Keratinocyte (primary cell): Measurements from ENCODE around the gene MARCHF10. TPM values are rescaled to one million over a fixed set of nuclear protein-coding genes. Genes with fewer than 3 reads are reported as not detected.

ENCODE experiments used
- DNase-seq: peaks from one replicate; pipeline ENCODE4 v3.0.0-alpha.2; 2011; ENCODE audit warnings: low read depth, missing footprints, low spot score
- FAIRE-seq: peaks from 2 replicates; lab custom pipeline; 2011; peaks lifted over from hg19 to GRCh38; lab: Jason Lieb, UNC
- H2AFZ ChIP-seq: 2 replicates; pipeline ENCODE4 v1.6.0; 2012; ENCODE audit warnings: low read length, control low read depth, inconsistent platforms; ENCODE audit not compliant: control insufficient read depth
- H3K27ac ChIP-seq: 2 replicates; pipeline ENCODE4 v1.5.1; 2011; ENCODE audit warnings: low read length; ENCODE audit not compliant: control insufficient read depth, insufficient read depth
- H3K27me3 ChIP-seq: 3 replicates; pipeline ENCODE4 v1.6.0; 2011; ENCODE audit warnings: low read length; ENCODE audit not compliant: control insufficient read depth, insufficient read depth; ENCODE audit errors: extremely low read depth
- H3K36me3 ChIP-seq, 2 experiments: 2 replicates in 1 of 2; 3 replicates in 1 of 2; pipeline ENCODE4 v1.5.1; 2011; ENCODE audit warnings: low read length in 2 of 2, mild to moderate bottlenecking in 1 of 2; ENCODE audit not compliant: control insufficient read depth in 2 of 2, insufficient read depth in 2 of 2; ENCODE audit errors: extremely low read depth in 1 of 2
- H3K4me1 ChIP-seq: 3 replicates; pipeline ENCODE4 v1.5.1; 2011; ENCODE audit warnings: low read length; ENCODE audit not compliant: control insufficient read depth, insufficient read depth; ENCODE audit errors: extremely low read depth
- H3K4me2 ChIP-seq: 3 replicates; pipeline ENCODE4 v1.6.0; 2011; ENCODE audit warnings: low read depth, low read length; ENCODE audit not compliant: control insufficient read depth, insufficient read depth; ENCODE audit errors: extremely low read depth
- H3K4me3 ChIP-seq, 3 experiments: fragments of 200-600 bp in 1 of 3; sonication (generic) in 1 of 3; 2 replicates in 2 of 3; 3 replicates in 1 of 3; pipeline ENCODE4 v1.5.1; 2011 to 2016; ENCODE audit warnings: low read length in 3 of 3, mild to moderate bottlenecking in 3 of 3, control low read depth in 2 of 3, inconsistent platforms in 1 of 3, low read depth in 1 of 3, mixed read lengths in 1 of 3, mixed run types in 1 of 3, moderate library complexity in 1 of 3; ENCODE audit not compliant: control insufficient read depth in 2 of 3, insufficient read depth in 2 of 3; ENCODE audit errors: extremely low read depth in 1 of 3
- H3K79me2 ChIP-seq: 2 replicates; pipeline ENCODE4 v1.6.0; 2012; ENCODE audit warnings: low read length; ENCODE audit not compliant: control insufficient read depth, insufficient read depth
- H3K9ac ChIP-seq: 3 replicates; pipeline ENCODE4 v1.6.0; 2011; ENCODE audit warnings: low read length; ENCODE audit not compliant: control insufficient read depth, insufficient read depth; ENCODE audit errors: extremely low read depth
- H3K9me1 ChIP-seq: 3 replicates; pipeline ENCODE4 v1.6.0; 2011; ENCODE audit warnings: low read length; ENCODE audit not compliant: control insufficient read depth, insufficient read depth; ENCODE audit errors: extremely low read depth
- H3K9me3 ChIP-seq: 2 replicates; pipeline ENCODE4 v1.5.1; 2012; ENCODE audit warnings: low read depth, low read length; ENCODE audit not compliant: control insufficient read depth
- H4K20me1 ChIP-seq: 3 replicates; pipeline ENCODE4 v1.6.0; 2011; ENCODE audit warnings: low read length; ENCODE audit not compliant: control insufficient read depth, insufficient read depth; ENCODE audit errors: extremely low read depth
- CTCF ChIP-seq, 3 experiments: IDR thresholded peaks in 1 of 3; conservative IDR thresholded peaks in 1 of 3; optimal IDR thresholded peaks in 1 of 3; 2 replicates in 2 of 3; 3 replicates in 1 of 3; pipeline versions ENCODE3 to v1.5.1; 2011; ENCODE audit warnings: low read length in 3 of 3, mild to moderate bottlenecking in 3 of 3, moderate library complexity in 2 of 3, control low read depth in 1 of 3, inconsistent platforms in 1 of 3; ENCODE audit not compliant: insufficient read depth in 2 of 3; ENCODE audit errors: extremely low read depth in 1 of 3
- EZH2 ChIP-seq: IDR thresholded peaks from one replicate; pipeline ENCODE4 v1.6.1; 2012; ENCODE audit warnings: inconsistent platforms, mild to moderate bottlenecking, low read length, moderate library complexity
- dilution Hi-C: fragments of 300-500 bp; cut with MboI; formaldehyde crosslinking; loops from one replicate; pipeline ENCODE4 v1.7.0; 2020; ENCODE audit warnings: low sequenced_read_pairs; ENCODE audit not compliant: extremely low pct_ligation_motif_present
- polyA plus RNA-seq, 5 experiments: library from polyadenylated mRNA; depleted of rRNA in 3 of 5; stranded (reverse) in 3 of 5; stranded (forward) in 1 of 5; unstranded in 1 of 5; fragments of >200 nt; gene quantifications; 1 replicate in 1 of 5; 2 replicates in 3 of 5; 3 replicates in 1 of 5; pipeline versions ENCODE4 v1.2.1 to v1.2.3, GENCODE V29; 2011 to 2012; ENCODE audit warnings: missing spikeins in 2 of 5, low read depth in 1 of 5, low replicate concordance in 1 of 5

The MARCHF10 gene
- polyA plus RNA-seq, 1 donor (not counting 4 experiments of a cell fraction or from before 2014, with no cell fraction given), result not detected

GRCh38 chr17:62716834-62717588 is 91.1 kb downstream of the MARCHF10 start:
- Histone ChIP-seq H3K4me3 (no peak overlapping the region), H3K27me3 (no peaks in the 10 kb centered on the region), H3K4me1 (peaks cover 31% of the 10 kb centered on the region), H3K4me2 (no peak overlapping the region), H3K36me3 (no peaks in the 10 kb centered on the region), H2AFZ (peak overlapping the region; percentile 63), H3K27ac (no peak overlapping the region), H3K9ac (no peak overlapping the region), H4K20me1 (no peaks in the 10 kb centered on the region), H3K79me2 (no peaks in the 10 kb centered on the region), H3K9me1 (no peaks in the 10 kb centered on the region), H3K9me3 (no peaks in the 10 kb centered on the region)
- DNase-seq (no peak), FAIRE-seq (no peak)
- dilution Hi-C loops, result no loop called here
- TF ChIP-seq EZH2 (no peak), CTCF (optimal IDR thresholded peaks at IDR 0.05 in 1 of 3, IDR thresholded peaks at IDR 0.05 in 1 of 3, conservative IDR thresholded peaks at IDR 0.05 in 1 of 3; ENCODE audit: extremely low read depth in 1 of 3, insufficient read depth in 2 of 3, low read length in 3 of 3) (no peak)

GRCh38 chr17:62715882-62716390 is 92.2 kb downstream of the MARCHF10 start:
- TF ChIP-seq CTCF (optimal IDR thresholded peaks at IDR 0.05 in 1 of 3, IDR thresholded peaks at IDR 0.05 in 1 of 3, conservative IDR thresholded peaks at IDR 0.05 in 1 of 3; ENCODE audit: extremely low read depth in 1 of 3, insufficient read depth in 2 of 3, low read length in 3 of 3), result no peak
- TF ChIP-seq EZH2, result no peak
- H3K4me1 ChIP-seq, result peaks cover 31% of the 10 kb centered on the region
- no peak overlapping the region for H2AFZ ChIP-seq
- no peaks in the 10 kb centered on the region for H3K36me3 ChIP-seq
- no peak overlapping the region for H3K27ac ChIP-seq
- no peak overlapping the region for H3K4me3 ChIP-seq
- H3K9me1 ChIP-seq, result no peaks in the 10 kb centered on the region
- no peaks in the 10 kb centered on the region for H3K9me3 ChIP-seq
- dilution Hi-C loops, result no loop called here
- no peak overlapping the region for H3K9ac ChIP-seq
- H3K27me3 ChIP-seq, result no peaks in the 10 kb centered on the region
- no peaks in the 10 kb centered on the region for H4K20me1 ChIP-seq
- no peak overlapping the region for H3K4me2 ChIP-seq
- no peaks in the 10 kb centered on the region for H3K79me2 ChIP-seq
- no peak for FAIRE-seq
- no peak for DNase-seq
